Lower leg skin (tissue), 3 donors: ENCODE data around the gene THADA.

Experiments
- CTCF ChIP-seq, 3 donors: fragments of 450-650 bp; IDR thresholded peaks; one replicate each; pipeline ENCODE4 v1.5.1; 2016; ENCODE audit warnings: antibody characterized with exemption in 3 of 3, mild to moderate bottlenecking in 3 of 3, moderate library complexity in 2 of 3
- POLR2A ChIP-seq, 2 donors: fragments of 450-650 bp; IDR thresholded peaks; one replicate each; pipeline ENCODE4 v1.6.1; 2016 to 2017; ENCODE audit warnings: antibody characterized with exemption in 2 of 2, mild to moderate bottlenecking in 1 of 2, moderate library complexity in 1 of 2

GRCh38 chr2:43312755-43313641 is 282.8 kb downstream of the THADA start:
- no peak for TF ChIP-seq POLR2A (IDR thresholded peaks at IDR 0.05)
- TF ChIP-seq CTCF (IDR thresholded peaks at IDR 0.05): no peak
